ACHN (cell line): ENCODE results near the gene ADD2.
A peak's percentile ranks its signal among the peaks of the same experiment; 100 is the strongest.
"Not testable (repeated sequence)": the region's sequence is repeated elsewhere in the genome, so short reads cannot be mapped to it uniquely, and the experiment has no call there.

Source experiments
- DNase-seq: peaks from one replicate; pipeline ENCODE4 v3.0.0-alpha.2; 2015
- in situ Hi-C: cut with HindIII; loops from 2 replicates; pipeline ENCODE4 v1.10.0; 2017; ENCODE audit warnings: low sequenced_read_pairs, low pct_ligation_motif_present, low pct_unique_long_range_greater_than_20kb

The ADD2 gene

DNA sequence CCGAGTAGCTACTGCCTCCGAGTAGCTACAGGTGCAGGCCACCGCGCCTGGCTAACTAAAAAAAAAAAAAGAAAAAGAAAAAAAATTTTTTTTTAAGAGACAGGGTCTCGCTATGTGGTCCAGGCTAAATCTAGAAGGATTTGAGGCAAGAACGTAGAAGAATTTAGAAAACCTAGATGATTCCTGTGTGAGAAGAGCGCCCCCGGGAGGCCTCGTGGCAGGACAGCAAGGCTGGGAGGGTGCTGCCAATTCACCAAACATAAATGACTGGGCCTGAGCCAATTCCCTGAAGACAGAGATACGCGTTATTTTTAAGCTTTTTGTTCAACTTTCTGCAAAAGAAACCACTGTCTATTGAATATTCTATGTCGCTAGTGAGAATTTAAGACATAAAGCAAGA is 124.3 kb downstream of the ADD2 start:
- DNase-seq: peak; percentile 41
- in situ Hi-C loops: loop anchor here (25.0 kb wide), 1 partner anchor 331 kb away; the partner anchor contains the start of gene FAM136A

DNA sequence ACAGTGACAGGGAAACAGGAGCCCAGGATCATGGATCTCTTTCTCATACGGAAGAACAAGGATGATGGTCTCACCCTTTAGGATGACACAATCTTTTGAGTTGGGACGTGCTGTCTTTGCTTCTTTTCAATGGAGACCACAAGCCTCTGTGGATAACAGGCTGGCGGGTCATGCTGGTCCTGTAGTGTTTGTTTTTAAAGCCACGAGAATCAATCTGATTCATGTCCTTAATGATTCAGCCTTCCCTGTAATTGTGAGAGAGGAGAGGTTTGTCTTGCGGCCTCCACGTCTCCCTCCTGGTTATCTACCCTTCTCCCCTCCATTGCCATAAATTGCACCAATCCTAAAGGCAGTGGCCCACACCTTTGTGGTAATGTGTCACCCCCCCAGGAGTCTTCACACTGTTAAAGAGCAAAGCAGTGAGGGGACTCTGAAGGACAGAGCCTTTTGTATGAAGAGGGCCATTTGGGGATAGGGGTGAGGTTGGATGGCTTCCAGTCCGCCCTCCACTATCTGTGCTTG is 126.7 kb downstream of the ADD2 start:
- in situ Hi-C loops: loop anchor here (25.0 kb wide), 1 partner anchor 329 kb away; the partner anchor contains the start of gene FAM136A
- DNase-seq: no peak

- DNase-seq: no peak
- in situ Hi-C loops: loop anchor here (25.0 kb wide), 1 partner anchor 328 kb away; the partner anchor contains the start of gene FAM136A
Observed at GRCh38 chr2:70639841-70640436, 128.1 kb downstream of the ADD2 start.

DNA sequence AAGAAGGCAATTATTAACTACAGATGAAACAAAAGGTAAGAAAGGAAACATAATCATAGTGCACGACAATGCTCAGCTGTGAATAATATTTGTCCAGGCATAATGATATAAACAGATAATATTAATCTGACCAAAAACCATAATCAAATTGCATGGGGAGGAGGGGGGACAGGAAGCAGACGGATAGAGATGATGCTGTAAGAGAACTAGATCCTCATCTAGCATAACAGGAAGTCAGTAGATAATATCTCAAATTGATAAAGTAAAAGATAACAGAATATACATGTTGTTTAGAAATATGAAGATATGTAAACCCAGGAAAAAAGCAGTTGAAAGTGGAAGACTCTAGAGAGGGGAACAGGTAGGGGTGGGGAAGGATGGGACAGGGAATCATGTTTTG is 129.4 kb downstream of the ADD2 start:
- in situ Hi-C loops: loop anchor here (25.0 kb wide), 1 partner anchor 326 kb away; the partner anchor contains the start of gene FAM136A
- DNase-seq: no peak

DNA sequence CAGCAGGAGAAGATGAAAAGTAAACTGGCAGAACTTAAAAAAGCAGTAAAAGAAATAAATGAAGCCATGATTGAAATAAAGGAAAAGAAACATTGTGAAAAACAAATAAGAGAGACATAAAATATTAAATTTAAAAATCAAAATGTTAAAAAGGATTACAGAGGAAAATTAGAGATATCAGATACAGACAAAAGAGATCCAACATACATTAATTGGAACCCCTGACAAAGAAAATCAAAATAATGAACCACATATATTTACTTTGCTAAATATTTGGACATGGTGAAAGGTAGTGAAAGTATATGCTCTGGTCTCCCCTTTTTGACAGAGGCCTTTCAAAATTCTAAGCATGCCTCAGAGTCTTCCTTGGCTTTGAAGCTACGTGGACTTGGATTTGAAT is 134.5 kb downstream of the ADD2 start:
- in situ Hi-C loops: loop anchor here (25.0 kb wide), 1 partner anchor 321 kb away; the partner anchor contains the start of gene FAM136A
- no peak for DNase-seq

DNA sequence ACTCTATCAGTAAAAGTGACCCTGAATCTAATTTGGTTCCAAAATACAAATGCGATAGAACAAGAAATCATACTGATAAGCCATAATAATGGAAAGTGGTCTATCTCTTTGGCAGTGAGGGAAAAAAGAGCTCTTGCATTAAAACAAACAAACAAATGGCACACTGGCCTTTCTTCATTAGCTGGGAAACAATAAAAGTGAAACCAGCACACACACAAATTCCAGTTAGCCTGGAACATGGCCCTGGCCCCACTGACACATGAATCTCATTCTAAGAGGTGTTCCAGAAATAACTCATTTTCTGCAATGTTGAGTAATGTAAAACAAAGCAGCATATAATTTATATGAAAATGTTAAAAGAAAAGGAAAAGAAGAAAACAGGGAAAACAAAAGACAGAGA is 135.0 kb downstream of the ADD2 start:
- in situ Hi-C loops: loop anchor here (25.0 kb wide), 1 partner anchor 321 kb away; the partner anchor contains the start of gene FAM136A
- no peak for DNase-seq

DNA sequence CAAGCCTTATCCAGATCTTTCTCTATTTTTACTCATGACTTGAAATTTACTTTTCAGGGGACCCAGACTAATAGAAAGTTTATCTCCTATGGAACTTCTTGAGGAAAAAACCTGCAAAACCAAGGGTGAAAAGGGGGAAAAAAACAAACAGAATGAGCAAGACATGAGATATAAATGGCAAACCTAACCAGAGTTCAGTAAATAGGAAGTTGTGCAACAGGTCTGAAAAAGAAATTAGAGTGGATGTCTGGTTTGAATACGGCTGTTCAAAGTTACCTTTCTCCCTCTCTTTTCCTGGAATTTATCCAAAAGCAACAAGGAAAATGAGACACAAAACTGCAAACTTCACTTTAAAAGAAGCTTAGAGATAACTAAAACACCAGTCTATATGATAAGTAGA is 135.6 kb downstream of the ADD2 start:
- in situ Hi-C loops: loop anchor here (25.0 kb wide), 1 partner anchor 320 kb away; the partner anchor contains the start of gene FAM136A

DNA sequence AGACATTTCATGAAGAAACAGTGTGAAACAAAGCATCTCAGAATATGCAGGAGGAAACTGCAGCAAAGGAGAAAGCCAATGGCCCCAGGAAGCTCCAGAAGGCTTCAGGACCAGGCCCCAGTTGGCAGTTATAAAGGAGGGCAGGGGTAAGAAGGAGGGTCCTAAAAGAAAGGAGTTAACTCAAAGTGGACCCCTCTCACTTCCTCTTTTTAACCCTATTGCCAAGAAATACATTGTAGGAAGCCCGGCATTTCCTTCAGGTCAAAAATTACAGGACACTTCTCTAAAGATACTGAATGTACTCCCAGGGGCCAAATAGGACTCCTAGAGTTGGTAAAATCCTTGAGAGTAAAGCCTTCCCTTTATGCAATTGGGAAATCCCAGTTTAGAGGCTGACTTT is 137.2 kb downstream of the ADD2 start:
- no peak for DNase-seq
- in situ Hi-C loops: loop anchor here (25.0 kb wide), 1 partner anchor 318 kb away; the partner anchor contains the start of gene FAM136A

More for the DNA sequence above, 135.6 kb downstream of the ADD2 start:
- no peak for DNase-seq

GRCh38 chr2:70627211-70627898 is 140.6 kb downstream of the ADD2 start:
- in situ Hi-C loops: loop anchor here (25.0 kb wide), 1 partner anchor 315 kb away; the partner anchor contains the start of gene FAM136A

DNA sequence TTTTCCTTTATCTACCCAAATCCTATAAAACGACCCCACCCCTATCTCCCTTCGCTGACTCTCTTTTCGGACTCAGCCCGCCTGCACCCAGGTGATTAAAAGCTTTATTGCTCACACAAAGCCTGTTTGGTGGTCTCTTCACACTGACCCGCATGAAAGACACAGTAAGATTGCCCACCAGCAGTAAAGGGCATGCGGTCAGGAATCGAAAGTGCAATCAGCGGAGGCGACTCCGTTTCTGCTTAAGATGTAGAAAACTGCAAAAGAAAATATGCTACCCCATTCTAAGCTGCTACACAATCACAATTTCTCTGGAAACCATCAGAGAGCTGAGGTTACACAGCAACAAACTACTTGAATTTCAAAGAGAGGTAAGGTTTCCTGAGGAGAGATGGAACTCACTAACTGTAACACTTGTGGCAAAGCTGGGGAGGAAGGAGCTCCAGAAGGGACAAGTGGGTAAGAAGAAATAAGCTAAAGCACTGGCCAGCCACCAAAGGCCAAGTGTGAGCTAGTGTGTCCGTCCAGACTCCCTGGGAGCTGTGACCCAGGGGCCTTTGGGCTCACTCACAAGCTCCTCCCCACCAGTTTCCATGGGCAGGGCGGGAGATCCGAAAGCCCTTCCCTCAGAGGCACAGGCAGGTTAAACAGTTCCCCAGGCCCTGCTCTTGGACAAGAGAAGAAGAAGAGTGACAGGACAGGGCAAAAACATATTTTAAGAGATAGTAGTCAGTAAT is 141.6 kb downstream of the ADD2 start:
- in situ Hi-C loops: loop anchor here (25.0 kb wide), 1 partner anchor 314 kb away; the partner anchor contains the start of gene FAM136A
- DNase-seq: no peak

More at GRCh38 chr2:70627211-70627898, 140.6 kb downstream of the ADD2 start:
- DNase-seq: no peak

- in situ Hi-C loops, DNase-seq: not testable (repeated sequence)
Observed at GRCh38 chr2:70621536-70621935, 146.5 kb downstream of the ADD2 start.

DNA sequence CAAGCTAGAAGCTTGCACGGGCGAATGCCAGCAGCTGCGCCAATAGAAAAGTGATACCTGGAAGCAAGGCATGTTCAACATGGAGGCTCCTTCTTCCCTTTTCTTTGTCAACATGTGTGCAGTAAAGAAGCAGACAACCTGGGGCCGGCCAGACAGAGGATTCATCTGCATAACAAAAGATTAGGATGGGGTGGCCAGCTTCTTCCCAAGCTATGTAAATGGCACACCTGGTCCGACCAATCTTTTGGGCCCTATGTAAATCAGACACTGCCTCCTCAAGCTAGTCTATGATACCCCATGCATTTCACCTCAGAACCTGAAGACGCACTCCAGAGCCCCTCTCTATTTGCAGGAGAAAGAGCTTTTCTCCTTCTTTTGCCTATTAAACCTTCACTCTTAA is 148.0 kb downstream of the ADD2 start:
- DNase-seq: no peak
- in situ Hi-C loops: no loop called here

- in situ Hi-C loops: no loop called here
Observed at GRCh38 chr2:70619167-70619566, 148.8 kb downstream of the ADD2 start.

DNA sequence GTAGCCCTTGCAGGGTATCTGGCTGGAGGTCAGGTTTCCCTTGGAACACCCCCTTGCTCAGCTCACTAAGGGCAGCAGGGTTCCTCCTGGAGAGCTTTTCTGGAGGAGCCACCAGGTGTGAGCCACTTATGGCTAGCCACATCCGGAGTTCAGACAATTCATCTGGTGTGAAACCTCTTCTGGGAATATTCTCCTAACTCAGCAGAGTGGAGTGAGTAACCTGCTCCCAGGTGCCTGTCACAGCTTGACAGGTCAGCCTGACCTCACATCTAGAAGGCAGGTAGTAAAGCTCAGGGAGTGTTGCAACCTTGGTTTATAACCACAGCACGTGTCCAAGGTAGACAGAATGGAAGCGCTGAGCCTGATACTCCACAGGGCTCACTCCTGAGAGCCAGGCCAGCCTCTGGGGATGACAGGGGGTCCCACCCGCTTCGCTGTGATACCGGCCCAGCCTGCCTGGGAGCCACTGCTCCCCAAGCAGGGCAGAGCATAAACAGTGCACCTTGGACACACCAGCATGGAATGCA is 151.8 kb downstream of the ADD2 start:
- DNase-seq: no peak
- in situ Hi-C loops: no loop called here

More at GRCh38 chr2:70619167-70619566, 148.8 kb downstream of the ADD2 start:
- DNase-seq: no peak

DNA sequence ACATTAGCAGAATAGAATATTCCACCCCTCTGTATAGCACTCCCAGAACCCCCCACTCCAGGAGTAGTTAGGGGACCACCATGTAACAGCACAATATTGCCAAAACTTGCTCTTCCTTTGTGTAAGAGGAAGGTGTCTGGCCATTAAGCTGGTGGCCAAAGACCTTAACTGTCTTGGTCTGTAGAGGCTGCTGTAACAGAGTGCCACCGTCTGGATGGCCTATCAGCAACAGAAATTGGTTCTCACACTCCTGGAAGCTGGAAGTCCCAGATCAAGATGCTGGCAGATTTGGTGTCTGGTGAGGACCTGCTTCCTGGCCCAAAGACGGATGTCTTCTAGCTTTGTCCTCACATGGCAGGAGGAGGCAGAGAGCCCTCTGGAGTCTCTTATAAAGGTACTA is 152.8 kb downstream of the ADD2 start:
- in situ Hi-C loops: no loop called here
- no peak for DNase-seq

GRCh38 chr2:70613521-70613920 is 154.5 kb downstream of the ADD2 start:
- DNase-seq: no peak
- in situ Hi-C loops: no loop called here

DNA sequence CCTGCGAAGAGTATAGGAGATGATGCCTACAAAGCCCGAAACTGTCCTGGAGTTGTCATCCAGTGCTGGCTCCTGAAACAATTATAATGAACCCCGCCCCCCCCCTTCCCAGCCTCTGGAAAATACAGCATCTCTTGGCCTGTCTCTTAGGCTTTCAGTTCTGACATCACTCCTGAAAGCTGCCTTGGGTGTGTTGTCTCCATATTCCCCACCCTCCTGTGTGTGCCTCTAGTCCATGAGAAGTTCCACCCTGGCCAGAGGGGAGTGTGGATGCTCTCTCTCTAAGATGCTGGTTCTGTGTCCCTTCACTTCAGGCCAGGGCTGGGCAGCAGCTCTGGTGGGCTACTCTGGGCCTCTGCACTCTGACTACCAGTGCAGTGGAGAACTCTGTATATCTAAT is 155.4 kb downstream of the ADD2 start:
- DNase-seq: no peak
- in situ Hi-C loops: no loop called here

GRCh38 chr2:70608373-70608772 is 159.6 kb downstream of the ADD2 start:
- in situ Hi-C loops: no loop called here
- peak; percentile 79 for DNase-seq
